CD4-positive, alpha-beta memory T cell (primary cell): ENCODE results near the gene EDEM1. TPM values are rescaled to one million over a fixed set of nuclear protein-coding genes. Genes with fewer than 3 reads are reported as not detected.
"Not testable (repeated sequence)": the region's sequence is repeated elsewhere in the genome, so short reads cannot be mapped to it uniquely, and the experiment has no call there.

ENCODE experiments used
- CTCF ChIA-PET: fragments of 350-600 bp; sonication (Branson Sonifier 250); formaldehyde crosslinking; loops from one replicate; lab custom pipeline; 2021; ENCODE audit warnings: inconsistent platforms; ENCODE audit not compliant: partially characterized antibody; lab: Charles Lee
- POLR2A ChIA-PET: fragments of 350-600 bp; sonication (Branson Sonifier 250); formaldehyde crosslinking; loops from one replicate; lab custom pipeline; 2021; ENCODE audit not compliant: partially characterized antibody; lab: Charles Lee
- DNase-seq, 5 donors: peaks; one replicate each; pipeline versions ENCODE4 v3.0.0 to v3.0.0-alpha.2; 2020 to 2022; ENCODE audit warnings: mixed read lengths in 1 of 5
- H3K27ac ChIP-seq: one replicate; pipeline ENCODE4 v1.7.0; 2013; ENCODE audit warnings: low read depth, low read length
- H3K27me3 ChIP-seq: 2 replicates; pipeline ENCODE4 v1.7.0; 2013; ENCODE audit warnings: mild to moderate bottlenecking, low read length, moderate library complexity; ENCODE audit not compliant: insufficient read depth
- H3K36me3 ChIP-seq: 2 replicates; pipeline ENCODE4 v1.7.0; 2013; ENCODE audit warnings: mild to moderate bottlenecking, low read length, moderate library complexity; ENCODE audit not compliant: insufficient read depth
- H3K4me1 ChIP-seq: 2 replicates; pipeline ENCODE4 v1.7.0; 2013; ENCODE audit warnings: mild to moderate bottlenecking, low read length, moderate library complexity; ENCODE audit not compliant: insufficient read depth
- H3K4me3 ChIP-seq, 2 donors: one replicate each; pipeline ENCODE4 v1.7.0; 2013; ENCODE audit warnings: low read length in 2 of 2, mild to moderate bottlenecking in 1 of 2
- H3K9me3 ChIP-seq, 2 donors: one replicate each; pipeline ENCODE4 v1.7.0; 2013; ENCODE audit warnings: low read length in 2 of 2, control low read depth in 1 of 2; ENCODE audit not compliant: control insufficient read depth in 1 of 2
- H3K27ac Mint-ChIP-seq, 7 donors: one replicate each; pipeline ENCODE4 v1.8.0; 2020 to 2021; ENCODE audit warnings: mixed read lengths in 7 of 7, mild to moderate bottlenecking in 6 of 7, inconsistent platforms in 3 of 7, moderate library complexity in 3 of 7
- H3K27me3 Mint-ChIP-seq, 2 donors: one replicate each; pipeline ENCODE4 v1.8.0; 2020 to 2021; ENCODE audit warnings: mixed read lengths in 2 of 2
- H3K36me3 Mint-ChIP-seq, 2 donors: one replicate each; pipeline ENCODE4 v1.8.0; 2020 to 2021; ENCODE audit warnings: mixed read lengths in 2 of 2, inconsistent platforms in 1 of 2, mild to moderate bottlenecking in 1 of 2
- H3K4me1 Mint-ChIP-seq, 4 donors: one replicate each; pipeline ENCODE4 v1.8.0; 2020 to 2021; ENCODE audit warnings: mixed read lengths in 4 of 4, mild to moderate bottlenecking in 1 of 4
- H3K4me3 Mint-ChIP-seq, 8 donors: one replicate each; pipeline ENCODE4 v1.8.0; 2020 to 2021; ENCODE audit warnings: mixed read lengths in 8 of 8, mild to moderate bottlenecking in 7 of 8, moderate library complexity in 6 of 8, inconsistent platforms in 3 of 8
- H3K9me3 Mint-ChIP-seq, 8 donors: one replicate each; pipeline ENCODE4 v1.8.0; 2020 to 2021; ENCODE audit warnings: mixed read lengths in 8 of 8, mild to moderate bottlenecking in 5 of 8, inconsistent platforms in 3 of 8, moderate library complexity in 1 of 8
- intact Hi-C: fragments of 100-400 bp; cut with micrococcal nuclease; formaldehyde crosslinking; loops from one replicate; pipeline ENCODE4 v1.15.1; 2023
- polyA plus RNA-seq, 2 donors: library from polyadenylated mRNA; unstranded; fragments of 300-500 nt; fragmentation: Illumina TruSeq; gene quantifications; one replicate each; pipeline ENCODE4 v1.2.3, GENCODE V29; 2021
- total RNA-seq, 2 experiments: library from RNA; stranded (reverse); gene quantifications; one replicate each; pipeline ENCODE4 v1.2.3, GENCODE V29; 2021

The EDEM1 gene
- total and polyA plus RNA-seq, 4 experiments from 2014 or later, result 42.4 to 153 (median 99.4) TPM

DNA sequence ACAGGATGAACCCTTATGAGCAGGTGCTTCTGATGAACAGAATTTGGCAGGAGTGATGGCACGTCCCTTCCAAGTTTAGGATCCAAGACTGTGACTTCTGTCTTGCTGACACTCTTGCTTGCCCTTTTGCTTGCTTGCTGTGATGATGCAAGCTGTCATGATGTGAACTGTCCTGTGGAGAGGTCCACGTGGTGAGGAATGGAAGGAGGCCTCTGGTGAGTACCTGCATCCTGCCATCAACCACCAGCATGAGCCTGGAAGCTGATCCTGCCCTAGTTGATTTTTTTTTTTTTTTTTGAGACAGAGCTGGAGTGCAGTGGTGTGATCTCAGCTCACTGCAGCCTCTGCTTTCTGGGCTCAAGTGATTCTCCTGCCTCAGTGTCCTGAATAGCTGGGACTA, 45.5 kb downstream of the EDEM1 start:
- H3K4me1 ChIP-seq, result no peaks in the 10 kb centered on the region
- ChIA-PET POLR2A (interaction anchor here (1.0 kb wide), 1 partner anchor 45 kb away, joined by 3 read pairs; no protein-coding TSS in a partner anchor), CTCF (interaction anchor here (0.8 to 2.8 kb wide), 8 partner anchors 26 to 521 kb away, joined by 3 to 24 read pairs (median 4); no protein-coding TSS in a partner anchor)
- no peaks in the 10 kb centered on the region for H3K36me3 ChIP-seq
- Mint-ChIP-seq H3K27me3 (no peaks in the 10 kb centered on the region), H3K27ac (no peak overlapping the region), H3K36me3 (no peaks in the 10 kb centered on the region), H3K4me1 (no peaks in the 10 kb centered on the region), H3K4me3 (no peak overlapping the region), H3K9me3 (no peaks in the 10 kb centered on the region)
- no peak overlapping the region for H3K4me3 ChIP-seq
- DNase-seq, result no peak
- no peak overlapping the region for H3K27ac ChIP-seq
- intact Hi-C loops, result no loop called here
- H3K27me3 ChIP-seq, result no peaks in the 10 kb centered on the region
- no peaks in the 10 kb centered on the region for H3K9me3 ChIP-seq

DNA sequence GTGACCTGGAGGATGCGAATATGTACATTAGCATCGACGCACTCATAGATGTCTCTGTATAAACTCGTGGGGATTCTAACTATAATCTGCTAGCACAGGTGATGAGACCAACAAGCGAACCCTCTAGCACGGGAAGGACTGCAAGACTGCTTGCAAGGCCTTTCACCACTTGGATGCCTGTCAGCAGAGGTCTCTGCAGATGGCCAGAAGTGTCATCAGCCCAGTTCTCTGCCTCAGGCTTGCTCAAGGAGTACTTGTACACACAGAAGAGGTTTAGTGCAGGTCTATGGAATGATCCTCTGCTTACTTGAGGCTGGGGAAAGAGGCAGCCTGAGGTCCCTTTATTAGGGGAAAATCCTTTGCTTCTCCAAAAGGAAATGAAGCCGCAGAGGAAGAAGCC, 48.1 kb downstream of the EDEM1 start:
- Mint-ChIP-seq H3K4me1 (no peaks in the 10 kb centered on the region), H3K27me3 (no peaks in the 10 kb centered on the region), H3K4me3 (no peak overlapping the region), H3K36me3 (no peaks in the 10 kb centered on the region), H3K9me3 (no peaks in the 10 kb centered on the region), H3K27ac (peak overlapping the region in 1 of 7 donors; percentile 80)
- Histone ChIP-seq H3K9me3 (no peaks in the 10 kb centered on the region), H3K36me3 (no peaks in the 10 kb centered on the region), H3K27me3 (no peaks in the 10 kb centered on the region), H3K4me1 (no peaks in the 10 kb centered on the region), H3K4me3 (no peak overlapping the region), H3K27ac (no peak overlapping the region)
- intact Hi-C loops, result no loop called here
- ChIA-PET POLR2A (no interaction called here), CTCF (no interaction called here)
- DNase-seq, result no peak

DNA sequence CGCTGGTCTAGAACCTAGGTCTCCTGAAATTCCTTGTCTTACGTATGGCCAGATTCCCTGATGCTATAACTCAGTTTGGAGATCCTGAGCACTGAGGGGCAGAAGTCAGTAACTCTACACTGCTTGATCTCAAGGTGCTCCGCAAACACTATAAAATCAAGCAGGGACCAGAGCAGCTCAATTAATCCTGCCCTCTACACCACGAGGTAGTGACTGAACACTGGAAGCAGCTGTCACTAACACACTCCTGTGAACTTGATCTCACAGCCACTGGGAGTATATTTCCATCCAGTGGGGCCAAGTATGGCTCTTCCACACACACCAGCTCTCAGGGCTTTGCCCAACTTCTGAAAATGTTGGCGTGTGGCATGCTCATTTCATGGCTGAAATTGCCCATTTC, 51.0 kb downstream of the EDEM1 start:
- no peaks in the 10 kb centered on the region for H3K4me1 ChIP-seq
- H3K9me3 ChIP-seq, result no peaks in the 10 kb centered on the region
- H3K36me3 ChIP-seq, result no peaks in the 10 kb centered on the region
- POLR2A ChIA-PET, result no interaction called here
- intact Hi-C loops, result no loop called here
- H3K36me3 Mint-ChIP-seq, result peaks cover 0 to 3% of the 10 kb centered on the region in 2 donors
- no peak overlapping the region for H3K27ac ChIP-seq
- H3K27me3 ChIP-seq, result no peaks in the 10 kb centered on the region
- no peak for DNase-seq
- H3K27me3 Mint-ChIP-seq, result no peaks in the 10 kb centered on the region
- CTCF ChIA-PET, result no interaction called here
- H3K4me3 ChIP-seq, result no peak overlapping the region
- H3K9me3 Mint-ChIP-seq, result peaks cover 0 to 5% (median under 1%) of the 10 kb centered on the region in 8 donors
- no peaks in the 10 kb centered on the region for H3K4me1 Mint-ChIP-seq
- H3K27ac Mint-ChIP-seq, result no peak overlapping the region
- H3K4me3 Mint-ChIP-seq, result no peak overlapping the region

DNA sequence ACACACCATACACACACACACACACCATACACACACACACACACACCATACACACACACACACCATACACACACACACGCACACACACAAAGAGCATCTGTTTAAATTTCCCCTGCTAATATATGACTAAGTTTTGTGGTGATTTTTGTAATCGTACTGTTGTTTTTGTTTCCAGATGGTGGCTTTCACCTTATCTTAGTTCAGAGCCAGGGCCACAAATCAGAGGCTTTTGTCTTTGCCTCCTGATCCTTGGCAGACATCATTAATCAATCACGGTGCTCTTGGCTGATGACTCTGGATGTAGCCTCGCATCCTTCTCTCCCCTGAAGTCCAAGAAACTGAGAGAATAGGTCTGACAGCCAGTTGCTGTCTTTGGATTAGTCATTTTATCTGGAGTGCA, 52.1 kb downstream of the EDEM1 start:
- Histone ChIP-seq H3K4me1 (no peaks in the 10 kb centered on the region), H3K9me3 (no peaks in the 10 kb centered on the region), H3K36me3 (no peaks in the 10 kb centered on the region), H3K4me3 (no peak overlapping the region), H3K27me3 (no peaks in the 10 kb centered on the region), H3K27ac (no peak overlapping the region)
- DNase-seq, result no peak
- Mint-ChIP-seq H3K9me3 (peaks cover 0 to 14% (median 8%) of the 10 kb centered on the region in 8 donors), H3K36me3 (peaks cover 0 to 11% of the 10 kb centered on the region in 2 donors), H3K4me3 (no peak overlapping the region), H3K27me3 (no peaks in the 10 kb centered on the region), H3K27ac (peak overlapping the region in 1 of 7 donors; percentile 11), H3K4me1 (no peaks in the 10 kb centered on the region)
- POLR2A ChIA-PET, result no interaction called here
- intact Hi-C loops, result no loop called here
- CTCF ChIA-PET, result no interaction called here

DNA sequence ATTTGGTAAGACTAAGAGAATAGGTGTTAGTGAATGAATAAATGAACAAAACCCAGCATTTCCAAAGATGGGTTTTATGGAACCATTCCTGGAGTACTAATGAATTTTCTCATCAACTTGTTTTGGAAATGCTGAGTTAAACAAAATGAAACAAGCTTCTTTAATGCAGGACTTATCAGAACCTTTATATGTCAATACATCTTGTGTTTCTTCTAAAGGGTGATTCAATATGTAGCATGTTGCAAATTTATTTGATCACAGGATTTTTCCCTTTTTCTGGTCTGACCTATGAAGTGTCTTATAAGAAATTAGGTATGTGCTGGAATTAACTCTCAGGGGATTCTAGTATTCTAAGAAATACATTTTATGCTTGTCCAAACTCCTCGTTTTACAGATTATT, 53.2 kb downstream of the EDEM1 start:
- H3K4me1 ChIP-seq, result no peaks in the 10 kb centered on the region
- no peaks in the 10 kb centered on the region for H3K27me3 Mint-ChIP-seq
- H3K27ac Mint-ChIP-seq, result no peak overlapping the region
- peaks cover 0 to 11% of the 10 kb centered on the region in 2 donors for H3K36me3 Mint-ChIP-seq
- no peak overlapping the region for H3K4me3 Mint-ChIP-seq
- DNase-seq, result no peak
- ChIA-PET POLR2A (no interaction called here), CTCF (no interaction called here)
- H3K27me3 ChIP-seq, result no peaks in the 10 kb centered on the region
- intact Hi-C loops, result no loop called here
- H3K9me3 Mint-ChIP-seq, result peaks cover 0 to 16% (median 9%) of the 10 kb centered on the region in 8 donors
- no peak overlapping the region for H3K4me3 ChIP-seq
- H3K36me3 ChIP-seq, result no peaks in the 10 kb centered on the region
- no peaks in the 10 kb centered on the region for H3K9me3 ChIP-seq
- H3K4me1 Mint-ChIP-seq, result peaks cover 0 to under 1% (median 0%) of the 10 kb centered on the region in 4 donors
- H3K27ac ChIP-seq, result no peak overlapping the region

DNA sequence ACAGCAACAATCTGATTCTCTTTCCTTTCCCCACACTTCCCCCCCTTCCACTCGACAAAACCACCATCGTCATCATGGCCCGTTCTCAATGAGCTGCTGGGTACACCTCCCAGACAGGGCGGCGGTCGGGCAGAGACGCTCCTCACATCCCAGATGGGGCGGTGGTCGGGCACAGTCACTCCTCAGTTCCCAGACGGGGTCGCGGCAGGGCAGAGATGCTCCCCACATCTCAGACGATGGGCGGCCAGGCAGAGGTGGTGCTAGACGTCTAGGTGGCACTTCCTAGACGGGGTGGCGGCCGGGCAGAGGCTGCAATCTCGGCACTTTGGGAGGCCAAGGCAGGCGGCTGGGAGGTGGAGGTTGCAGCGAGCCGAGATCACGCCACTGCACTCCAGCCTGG, 55.3 kb downstream of the EDEM1 start:
- CTCF ChIA-PET, DNase-seq, H3K27ac ChIP-seq, intact Hi-C loops, POLR2A ChIA-PET, H3K27ac Mint-ChIP-seq, H3K9me3 ChIP-seq, H3K4me3 Mint-ChIP-seq, H3K4me3 ChIP-seq, H3K27me3 Mint-ChIP-seq, H3K36me3 ChIP-seq, H3K4me1 Mint-ChIP-seq, H3K4me1 ChIP-seq, H3K27me3 ChIP-seq: not testable (repeated sequence)
- Mint-ChIP-seq H3K36me3 (peaks cover 0 to 11% of the 10 kb centered on the region in 2 donors), H3K9me3 (peaks cover 0 to 16% (median 9%) of the 10 kb centered on the region in 8 donors)

DNA sequence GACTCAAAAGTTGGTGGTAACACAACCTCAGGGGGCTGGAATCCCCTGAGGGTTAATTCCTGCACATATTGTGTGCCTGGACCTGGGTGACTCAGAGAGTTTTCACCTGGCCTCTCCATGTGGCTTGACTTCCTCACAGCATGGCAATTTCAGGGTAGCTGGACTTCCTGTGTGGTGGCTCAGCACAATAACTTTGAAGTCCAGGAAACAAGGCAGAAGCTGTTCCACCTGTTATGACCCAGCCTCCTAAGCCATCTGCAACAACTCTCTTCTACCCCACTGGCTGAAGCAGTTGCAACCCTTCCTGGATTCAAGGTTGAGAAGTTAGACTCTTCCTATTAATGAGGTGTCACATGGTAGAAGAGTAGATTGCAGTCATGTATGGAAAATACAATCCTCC, 58.4 kb downstream of the EDEM1 start:
- Mint-ChIP-seq H3K36me3 (peaks cover 0 to 11% of the 10 kb centered on the region in 2 donors), H3K27me3 (no peaks in the 10 kb centered on the region), H3K4me1 (peaks cover 0 to 8% (median 0%) of the 10 kb centered on the region in 4 donors), H3K27ac (no peak overlapping the region), H3K9me3 (peaks cover 0 to 16% (median 9%) of the 10 kb centered on the region in 8 donors), H3K4me3 (no peak overlapping the region)
- Histone ChIP-seq H3K4me1 (no peaks in the 10 kb centered on the region), H3K27me3 (no peaks in the 10 kb centered on the region), H3K4me3 (no peak overlapping the region), H3K36me3 (no peaks in the 10 kb centered on the region), H3K9me3 (no peaks in the 10 kb centered on the region), H3K27ac (no peak overlapping the region)
- ChIA-PET POLR2A (no interaction called here), CTCF (no interaction called here)
- no peak for DNase-seq
- intact Hi-C loops, result no loop called here

DNA sequence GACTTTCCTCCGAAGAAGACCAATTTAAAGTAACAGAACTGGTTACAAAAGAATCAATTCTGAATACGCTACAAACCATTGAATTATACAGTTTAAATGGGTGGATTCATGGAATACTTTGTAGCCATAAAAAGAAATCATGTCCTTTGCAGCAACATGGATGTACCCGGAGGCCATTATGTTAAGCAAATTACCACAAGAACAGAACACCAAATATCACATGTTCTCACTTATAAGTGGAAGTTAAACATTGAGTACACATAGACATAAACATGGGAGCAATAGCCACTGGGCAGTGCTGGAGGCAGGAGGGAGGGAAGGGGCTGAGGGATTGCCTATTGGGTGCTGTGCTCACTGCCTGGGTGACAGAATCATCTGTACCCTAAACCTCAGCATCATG, 61.3 kb downstream of the EDEM1 start:
- Mint-ChIP-seq H3K27ac (no peak overlapping the region), H3K27me3 (no peaks in the 10 kb centered on the region), H3K36me3 (peaks cover 0 to 8% of the 10 kb centered on the region in 2 donors), H3K4me3 (peak overlapping the region in 1 of 8 donors; percentile 41), H3K9me3 (peaks cover 0 to 10% (median 7%) of the 10 kb centered on the region in 8 donors), H3K4me1 (peaks cover 0 to 8% (median 0%) of the 10 kb centered on the region in 4 donors)
- no peaks in the 10 kb centered on the region for H3K9me3 ChIP-seq
- no peaks in the 10 kb centered on the region for H3K4me1 ChIP-seq
- no peak overlapping the region for H3K4me3 ChIP-seq
- ChIA-PET POLR2A (no interaction called here), CTCF (no interaction called here)
- H3K36me3 ChIP-seq, result no peaks in the 10 kb centered on the region
- intact Hi-C loops, result no loop called here
- H3K27ac ChIP-seq, result no peak overlapping the region
- DNase-seq, result no peak
- H3K27me3 ChIP-seq, result no peaks in the 10 kb centered on the region
